CD1c-positive myeloid dendritic cell (primary cell): Measurements from ENCODE around the gene ANGPT4.

Source experiments
- DNase-seq: peaks from one replicate; pipeline ENCODE4 v3.0.0-alpha.2; 2016; ENCODE audit errors: extremely low spot score

The ANGPT4 gene

DNA sequence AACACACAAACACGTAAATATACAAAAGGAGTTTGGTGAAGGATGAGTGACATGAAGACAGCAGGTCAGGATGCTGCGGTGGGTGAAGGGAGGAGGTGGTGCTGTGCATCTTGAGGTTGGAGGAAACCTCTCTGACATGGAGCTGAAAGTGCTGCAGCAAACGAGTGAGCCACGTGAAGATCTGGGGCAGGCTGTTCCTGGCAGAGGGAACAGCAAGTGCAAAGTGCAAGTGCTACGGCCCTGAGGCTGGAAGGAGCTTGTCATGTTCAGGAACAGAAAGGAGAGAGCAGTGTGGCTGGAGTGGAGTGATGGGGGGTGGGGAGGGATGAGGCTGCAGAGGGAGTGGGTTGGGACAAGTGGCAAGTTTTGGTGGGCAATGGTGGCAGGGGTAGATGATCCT, 24.8 kb upstream of the ANGPT4 start:
- DNase-seq, result no peak

DNA sequence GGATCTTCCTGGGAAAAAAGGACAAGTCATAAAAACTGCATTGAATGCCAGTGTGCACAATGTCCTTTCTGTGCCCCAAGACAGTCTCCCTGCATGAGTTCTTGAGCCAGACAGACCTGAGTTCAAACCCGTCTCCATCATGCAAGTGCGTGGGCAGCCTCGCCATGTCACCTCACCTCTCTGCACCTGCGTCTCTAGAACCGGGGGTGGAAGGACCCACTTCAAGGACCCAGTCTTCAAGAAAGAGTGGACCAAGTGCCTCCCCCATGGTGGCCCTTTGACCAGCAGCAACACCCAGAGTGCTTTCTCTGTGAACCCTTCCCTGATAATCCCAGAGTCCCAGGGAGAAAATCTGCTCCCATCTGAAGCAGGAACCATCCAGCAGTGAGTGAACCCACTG, 23.5 kb upstream of the ANGPT4 start:
- no peak for DNase-seq

DNA sequence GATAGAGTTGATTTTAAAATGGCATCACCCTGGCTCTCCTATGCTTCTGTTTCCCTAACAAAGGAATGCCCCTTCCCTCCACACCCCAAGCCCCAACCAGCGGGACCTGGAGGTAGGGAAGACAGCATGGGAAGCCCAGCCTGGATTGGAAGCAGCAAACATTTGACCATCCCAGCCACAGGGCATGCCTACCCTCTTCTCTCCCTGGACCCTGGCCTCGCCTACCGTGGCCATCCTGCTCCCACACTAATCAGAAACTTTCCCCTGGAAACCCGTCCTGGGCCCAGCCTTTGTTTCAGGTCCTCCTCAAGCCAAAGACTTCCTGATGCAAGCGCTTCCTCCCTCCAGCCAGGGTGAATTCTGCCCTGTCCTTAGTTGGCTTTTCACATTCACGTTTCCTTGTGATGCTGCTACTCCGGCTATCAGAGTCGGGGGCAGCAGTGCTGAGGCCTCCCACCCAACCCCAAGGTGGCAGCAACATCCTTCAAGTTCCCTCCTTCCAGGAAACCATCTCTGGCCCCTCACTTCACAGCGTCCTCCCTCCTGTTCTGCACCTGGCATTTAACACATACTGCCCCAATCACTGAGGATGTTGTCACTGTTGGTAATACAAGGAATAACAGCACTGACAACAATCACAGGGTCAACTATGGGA, 18.2 kb upstream of the ANGPT4 start:
- DNase-seq, result no peak

DNA sequence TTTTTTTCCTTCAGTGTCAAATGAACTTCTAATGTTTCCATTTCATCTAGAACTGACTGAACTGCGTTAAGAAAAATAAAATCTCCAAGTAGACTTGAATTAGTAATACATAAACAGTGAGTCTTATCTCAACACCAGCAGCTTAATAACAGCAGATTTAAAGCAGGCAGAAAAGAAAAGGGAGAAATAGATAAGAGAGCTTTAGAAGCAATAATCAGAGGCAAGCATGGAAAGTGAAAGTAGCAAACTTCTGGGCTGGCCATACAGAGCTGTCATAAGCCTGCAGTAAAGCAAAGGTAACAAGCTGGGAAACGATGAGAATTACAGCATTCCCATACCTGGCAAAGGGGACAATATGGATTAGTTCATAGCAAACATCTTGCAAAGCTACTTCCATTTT, 16.9 kb upstream of the ANGPT4 start:
- no peak for DNase-seq

DNA sequence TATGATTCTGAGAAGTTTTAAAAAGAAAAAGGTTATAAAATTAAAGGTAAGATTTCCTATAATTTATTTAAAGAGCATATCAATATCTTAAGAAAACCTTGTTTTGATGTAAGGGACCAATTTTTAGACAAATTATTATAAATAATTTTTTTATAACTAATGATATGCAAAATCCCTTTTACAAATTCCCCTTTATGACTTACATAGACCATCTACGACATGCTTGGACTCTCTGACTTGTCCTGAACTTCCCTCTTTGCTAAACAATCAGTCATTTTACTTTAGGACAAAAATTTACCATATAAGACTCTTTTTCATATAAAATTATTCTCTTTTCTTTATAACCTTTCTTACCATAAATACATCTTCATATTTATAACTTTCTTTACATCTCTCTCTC, 15.3 kb upstream of the ANGPT4 start:
- DNase-seq, result no peak

DNA sequence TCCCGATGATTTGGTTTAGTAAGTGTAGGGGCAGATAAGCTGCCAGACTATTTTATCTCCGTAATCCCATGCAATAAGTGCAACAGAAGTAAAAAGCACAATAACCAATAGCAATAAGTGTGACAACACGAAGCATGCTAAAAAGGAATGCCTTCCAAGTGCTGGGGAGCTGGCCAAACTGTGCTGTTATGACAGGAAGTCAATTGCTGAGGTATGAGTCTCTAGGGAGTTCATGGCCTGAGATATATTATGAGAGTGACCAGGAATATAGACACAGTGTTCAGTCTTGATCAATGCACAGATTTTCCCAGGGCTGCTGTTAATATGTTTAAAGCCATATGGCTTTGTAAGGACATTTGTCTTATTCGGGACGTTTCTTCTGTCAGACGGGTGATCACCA, 10.5 kb upstream of the ANGPT4 start:
- no peak for DNase-seq

DNA sequence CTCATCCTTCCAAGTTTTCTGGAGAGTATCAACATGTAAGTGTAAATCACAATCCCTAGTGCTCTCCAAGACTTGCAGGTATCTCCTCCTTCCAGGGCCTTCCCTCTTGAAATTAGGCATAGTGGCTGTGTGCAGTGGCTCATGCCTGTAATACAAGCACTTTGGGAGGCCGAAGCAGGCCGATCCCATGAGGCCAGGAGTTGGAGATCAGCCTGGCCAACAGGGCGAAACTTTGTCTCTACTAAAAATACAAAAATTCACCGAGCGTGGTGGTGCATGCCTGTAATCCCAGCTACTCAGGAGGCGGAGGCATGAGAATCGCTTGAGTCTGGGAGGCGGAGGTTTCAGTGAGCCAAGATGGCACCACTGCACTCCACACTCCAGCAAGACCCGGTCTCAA, 9.4 kb upstream of the ANGPT4 start:
- no peak for DNase-seq

DNA sequence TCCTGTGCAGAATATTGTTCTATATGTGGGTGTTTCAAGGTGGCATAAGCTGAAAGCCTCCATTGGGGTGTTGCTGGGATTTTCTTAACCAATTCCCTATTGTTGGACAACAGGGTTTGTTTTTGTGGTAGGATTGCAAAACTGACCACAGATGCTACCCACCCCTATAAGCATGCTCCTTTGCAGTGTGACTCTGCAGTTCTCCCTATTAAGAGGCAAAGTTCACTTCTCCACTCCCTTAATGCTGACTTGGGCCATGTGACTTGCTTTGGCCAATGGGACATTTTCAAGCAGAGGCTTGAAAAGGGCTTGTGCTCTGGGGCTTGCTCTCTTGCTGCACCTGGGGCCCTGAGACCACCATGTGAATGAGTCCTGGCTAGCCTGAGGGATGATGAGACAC, 8.5 kb upstream of the ANGPT4 start:
- peak; percentile 78 for DNase-seq

DNA sequence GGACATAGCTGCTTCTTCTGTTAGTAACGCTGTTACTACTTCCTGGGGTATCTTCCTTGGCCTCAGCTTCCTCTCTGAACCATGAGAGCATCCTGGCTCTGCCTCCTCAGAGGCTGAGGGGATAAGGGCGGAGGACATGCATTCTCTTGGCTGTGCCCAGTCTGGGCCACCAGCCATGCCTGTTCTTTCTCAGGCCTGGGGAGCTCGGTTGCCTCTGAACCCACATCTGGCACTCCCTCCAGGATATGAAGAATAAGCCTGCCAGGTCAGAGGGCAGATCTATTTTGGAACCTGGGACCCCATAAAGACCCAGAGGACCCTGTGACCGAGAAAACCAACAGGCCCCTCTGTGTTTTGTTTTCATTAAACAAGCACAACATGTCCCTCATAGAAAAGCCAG, 6.6 kb upstream of the ANGPT4 start:
- DNase-seq, result no peak

DNA sequence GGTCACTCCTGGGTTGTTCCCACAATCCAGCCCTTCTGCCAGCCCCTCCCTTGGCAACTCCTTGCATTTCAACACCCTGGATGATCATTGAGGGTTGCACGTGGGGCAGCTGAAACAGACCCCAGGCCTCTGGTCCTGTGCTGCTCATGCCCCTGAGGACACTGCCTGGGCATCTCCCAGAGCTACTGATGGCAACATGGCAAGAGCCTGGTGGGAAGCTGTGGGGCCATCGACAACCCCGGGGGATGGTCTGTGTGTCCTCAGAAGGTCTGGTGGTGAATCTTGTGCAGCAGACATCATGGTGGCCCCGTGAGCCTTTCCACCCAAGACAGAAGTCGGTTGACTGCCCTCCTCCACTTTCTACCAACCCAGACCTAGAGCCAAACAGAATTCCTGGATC, 4.9 kb upstream of the ANGPT4 start:
- DNase-seq, result no peak

DNA sequence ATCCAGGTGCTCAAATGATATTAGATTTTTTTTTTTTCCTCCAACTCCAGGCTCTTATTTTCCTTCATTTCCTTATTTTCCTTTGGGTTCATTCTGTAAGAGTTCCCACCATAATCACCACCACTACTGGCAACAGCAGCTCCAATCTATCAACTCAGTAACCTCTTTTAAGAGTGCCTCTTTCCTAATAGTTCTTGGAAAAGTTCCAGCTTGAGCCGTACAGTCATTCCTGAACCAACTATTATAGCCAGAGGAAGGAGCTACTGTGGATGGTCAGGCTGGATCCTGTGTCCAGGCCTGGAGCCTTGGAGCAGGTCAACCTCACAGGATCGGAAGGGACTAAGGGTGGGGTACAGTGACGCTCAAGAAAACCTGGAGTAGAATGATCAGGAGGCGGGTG, 4.2 kb upstream of the ANGPT4 start:
- DNase-seq, result peak; percentile 49

DNA sequence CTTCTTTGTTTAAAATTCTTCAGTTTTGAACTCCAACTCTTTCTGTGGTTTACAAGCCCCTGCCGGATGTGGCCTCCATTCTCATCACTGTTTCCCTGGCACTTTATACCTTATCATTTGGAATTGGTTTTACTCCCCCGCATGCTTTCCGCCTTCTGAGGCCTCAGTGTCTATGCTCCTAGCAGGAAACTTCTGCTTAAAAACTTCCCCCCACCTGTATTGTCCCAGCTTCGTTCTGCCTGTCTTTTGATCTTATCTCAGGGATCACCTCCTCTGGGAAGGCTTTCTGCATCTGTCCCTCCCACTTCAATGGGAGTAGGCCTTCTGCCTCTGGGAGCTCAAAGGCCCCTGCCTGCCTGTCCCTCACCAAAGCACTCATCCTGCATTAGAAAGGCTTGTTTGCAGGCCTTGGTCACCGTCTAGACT, 3.4 kb upstream of the ANGPT4 start:
- DNase-seq, result no peak

DNA sequence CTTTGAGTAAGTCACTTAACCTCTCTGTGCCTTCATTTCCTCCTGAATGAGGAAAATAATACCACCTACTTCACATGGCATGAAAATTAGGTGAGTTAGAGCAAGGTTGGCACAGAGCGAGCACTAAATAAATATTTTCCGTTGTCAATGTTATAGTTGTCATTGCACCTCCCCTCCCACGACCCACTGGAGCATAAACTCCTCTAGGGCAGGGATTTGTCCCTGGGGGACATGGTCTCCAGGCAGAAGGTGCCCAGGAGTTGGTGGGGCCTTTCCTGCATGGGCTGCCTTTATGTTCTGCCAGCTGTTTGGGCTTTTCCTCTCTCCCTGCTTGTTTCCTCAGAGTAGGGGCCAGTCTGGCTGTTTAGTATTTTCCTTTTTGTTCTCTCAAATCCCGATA, 1.3 kb upstream of the ANGPT4 start:
- no peak for DNase-seq

DNA sequence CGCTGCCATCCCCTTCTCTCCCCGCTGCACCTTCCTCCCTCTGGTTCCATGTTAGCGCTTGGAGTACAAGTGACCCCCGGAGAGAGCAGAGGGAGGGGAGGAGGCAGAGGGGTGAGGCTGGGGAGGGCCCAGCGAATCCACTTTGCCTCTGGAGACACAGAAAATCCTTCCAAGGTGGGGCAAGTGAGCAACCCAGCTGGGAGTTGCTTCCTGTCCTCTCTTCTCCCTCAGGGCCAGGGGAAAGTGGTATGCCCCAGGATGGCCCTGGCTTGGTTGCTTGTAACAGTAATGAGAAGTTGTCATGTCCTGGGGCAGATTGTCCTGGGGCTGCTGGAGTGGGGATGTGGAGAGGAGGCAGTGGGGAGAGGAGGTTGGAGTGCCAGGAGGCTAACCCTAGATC, 691 bp upstream of the ANGPT4 start:
- DNase-seq, result no peak

DNA sequence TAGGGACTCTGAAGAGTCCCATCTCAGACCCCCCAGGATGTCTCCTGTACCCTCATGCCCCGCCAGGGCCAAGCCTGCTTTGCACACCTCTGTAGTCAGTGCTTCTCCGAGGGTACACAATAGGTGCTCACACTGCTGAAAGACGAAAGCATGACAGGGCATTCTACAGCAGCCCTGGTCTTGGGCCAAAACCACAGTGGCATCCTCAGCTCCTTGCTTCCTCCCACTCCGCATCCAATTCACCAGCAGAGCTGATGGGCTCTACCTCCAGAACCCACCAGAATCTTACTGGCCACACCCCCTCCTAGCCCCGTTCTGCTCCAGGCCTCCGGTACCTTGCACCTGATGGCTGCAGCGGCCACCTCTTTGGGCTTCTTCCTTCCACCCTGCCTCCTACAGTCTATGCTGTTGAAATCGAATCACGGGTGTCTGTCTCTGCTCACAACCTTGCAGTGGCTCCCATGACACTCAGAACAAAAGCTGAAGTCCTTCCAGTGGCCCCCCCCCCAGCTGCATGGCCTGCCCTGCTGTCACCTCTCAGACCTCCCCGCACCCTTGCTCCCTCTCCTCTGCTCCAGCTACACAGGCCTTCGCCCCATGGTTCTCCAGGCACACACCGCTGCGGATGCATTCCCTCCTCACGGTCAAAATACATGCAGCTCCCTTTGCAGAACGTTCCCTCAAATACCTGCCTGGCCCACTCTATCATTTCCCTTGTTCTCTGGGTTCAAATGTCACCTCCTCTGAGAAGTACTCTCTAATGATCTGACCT, 1.2 kb downstream of the ANGPT4 start:
- DNase-seq, result no peak

DNA sequence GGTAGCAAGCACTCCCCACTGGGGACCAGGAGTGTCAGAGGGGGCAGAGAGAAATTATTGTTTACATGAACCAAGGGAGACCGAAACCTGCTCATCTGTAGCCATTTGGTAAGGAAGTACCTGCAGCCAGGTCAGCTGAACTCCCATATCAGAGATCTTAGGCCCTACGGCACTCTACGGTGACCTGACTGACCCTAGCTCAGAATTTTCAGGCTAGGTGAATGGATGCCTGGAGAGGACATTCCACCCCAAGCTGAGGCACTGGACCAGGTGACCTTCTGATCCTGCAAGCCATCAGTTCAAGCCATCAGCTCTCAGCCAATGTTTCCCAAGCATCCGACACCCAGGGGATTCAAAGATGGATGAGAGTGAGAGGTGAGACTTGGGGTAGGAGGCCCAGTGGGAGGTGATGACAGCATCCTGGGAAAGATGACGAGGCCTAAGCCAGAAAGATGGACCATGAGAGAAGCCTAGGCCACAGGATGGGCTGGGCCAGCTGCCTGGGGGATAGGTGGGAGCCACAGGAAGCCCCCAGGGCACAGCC, 2.8 kb downstream of the ANGPT4 start:
- DNase-seq, result no peak

DNA sequence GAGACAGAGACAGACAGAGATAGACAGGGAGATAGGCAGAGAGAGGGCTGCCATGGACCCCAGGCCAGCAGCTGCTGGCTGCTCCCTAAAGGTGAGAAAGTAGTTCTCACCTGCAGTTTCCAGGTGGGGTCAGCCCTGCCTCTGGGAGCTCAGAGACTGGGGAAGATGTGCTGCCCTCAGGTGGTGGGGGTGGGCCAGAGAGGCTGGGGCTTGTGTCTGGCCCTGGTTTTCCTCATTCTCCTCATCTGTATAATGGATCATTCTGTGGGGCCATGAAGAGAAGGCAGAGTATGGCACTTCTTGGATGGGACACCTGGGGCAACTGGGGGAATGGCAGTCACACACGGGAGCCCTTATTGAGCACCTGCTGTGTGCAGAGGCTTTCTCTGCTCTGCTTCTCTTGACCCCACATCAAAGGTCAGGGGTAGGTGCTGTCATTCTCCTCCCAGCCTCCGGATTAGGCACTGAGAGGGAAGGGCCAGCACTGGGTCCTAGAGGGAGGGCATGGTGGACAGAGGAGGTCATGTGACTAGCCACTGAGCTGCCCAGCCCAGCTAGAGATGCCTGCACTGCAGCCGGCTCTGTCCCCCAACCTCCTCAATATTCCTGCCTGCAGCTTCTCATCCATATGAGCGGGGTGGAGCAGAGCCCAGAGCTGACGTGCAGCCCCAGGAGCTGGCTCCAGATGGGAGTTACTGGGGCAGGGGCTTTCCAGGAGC, 4.1 kb downstream of the ANGPT4 start:
- DNase-seq, result no peak

DNA sequence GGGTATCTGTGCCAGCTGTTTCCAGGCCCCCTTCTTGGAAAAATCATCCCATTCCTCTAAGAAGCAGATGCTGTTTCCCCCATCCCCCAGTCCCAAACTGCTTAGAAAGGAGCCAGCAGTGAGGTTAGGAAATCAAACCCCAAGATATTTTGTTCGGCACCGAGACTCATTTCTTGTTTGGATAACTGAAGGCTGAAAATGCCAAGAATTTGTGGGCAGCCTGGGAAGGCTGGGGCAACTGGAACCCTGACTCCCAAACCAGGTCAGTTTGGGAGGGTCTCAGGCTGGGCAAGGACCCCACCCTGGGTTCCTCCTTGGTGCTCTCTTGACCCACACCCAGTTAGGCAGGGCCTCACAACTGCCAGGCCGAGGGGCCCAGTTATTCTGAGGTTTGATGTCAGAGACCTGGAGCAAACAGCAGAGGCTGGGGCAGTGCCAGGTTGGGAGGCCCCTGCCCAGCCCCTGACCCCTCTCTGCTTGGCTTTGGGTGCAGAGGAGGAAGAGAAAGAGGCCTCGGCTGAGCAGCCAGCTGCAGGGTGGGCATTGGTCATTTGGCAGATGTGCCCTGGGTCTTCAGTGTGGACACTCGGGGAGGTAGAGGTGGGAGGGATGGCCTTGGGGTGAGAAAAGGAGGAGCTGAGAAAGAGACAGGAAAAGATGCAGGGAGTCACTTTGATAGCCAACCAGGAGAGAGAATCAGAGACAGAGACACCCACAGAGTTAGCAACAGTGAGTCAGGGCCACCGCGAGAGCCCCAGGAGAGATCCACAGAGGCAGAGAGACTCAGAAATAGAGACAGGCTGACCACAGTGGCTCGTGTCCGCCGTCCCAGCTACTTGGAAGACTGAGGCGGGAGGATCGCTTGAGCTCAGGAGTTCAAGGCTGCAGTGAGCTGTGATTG, 5.0 kb downstream of the ANGPT4 start:
- DNase-seq, result no peak

DNA sequence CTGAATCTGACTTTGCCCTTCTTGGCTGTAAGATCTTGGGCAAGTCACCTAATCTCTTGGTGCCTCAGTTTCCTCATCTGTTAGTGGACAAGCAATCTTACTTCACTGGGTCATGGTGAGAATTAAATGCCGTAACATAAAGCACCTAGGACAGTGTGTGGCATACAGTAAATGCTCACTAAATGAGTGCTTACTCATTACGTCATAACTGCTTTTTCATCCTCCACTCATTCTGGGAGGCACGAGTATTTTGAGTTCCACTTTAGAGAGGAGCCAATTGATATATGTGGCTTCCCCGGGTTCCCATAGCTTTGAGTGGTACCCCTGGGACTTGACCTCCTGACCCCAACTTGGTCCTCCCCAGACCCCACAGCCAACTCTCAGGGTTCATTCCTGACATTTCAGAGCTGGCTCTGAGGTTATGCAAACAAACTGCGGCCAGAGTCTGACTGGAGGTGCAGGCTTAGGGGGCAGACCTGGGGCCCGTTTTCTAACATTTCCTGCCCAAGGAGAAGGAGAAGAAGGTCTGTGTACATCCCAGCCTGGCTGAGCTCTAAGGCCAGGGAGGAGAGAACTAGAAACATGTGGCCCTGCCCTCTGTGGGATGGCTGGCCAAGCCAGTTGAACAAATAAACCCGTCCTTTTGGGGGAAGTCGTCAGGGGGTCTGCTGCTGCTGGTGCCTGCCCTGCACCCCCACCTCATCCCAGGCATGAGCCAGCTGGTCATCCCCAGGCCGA, 5.8 kb downstream of the ANGPT4 start:
- no peak for DNase-seq

DNA sequence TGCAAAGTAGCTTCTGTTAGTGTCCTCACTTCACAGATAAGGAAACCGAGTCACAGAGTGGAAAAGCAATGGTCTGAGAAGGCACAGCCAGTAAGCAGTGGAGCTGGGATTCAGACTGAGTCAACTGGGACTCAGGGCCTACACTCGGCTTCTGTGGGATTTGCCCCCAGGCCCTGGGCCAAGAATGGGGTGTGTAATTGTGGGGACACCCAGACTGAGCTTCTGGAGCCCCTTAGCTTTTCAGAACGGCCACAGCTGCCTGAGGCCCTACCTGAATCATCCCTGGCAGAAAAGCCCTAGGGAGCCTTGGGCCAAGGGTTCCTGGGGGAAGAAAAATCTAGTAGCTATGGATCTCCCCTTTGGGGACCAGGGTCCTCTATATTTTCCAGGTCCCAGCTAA, 6.5 kb downstream of the ANGPT4 start:
- no peak for DNase-seq

DNA sequence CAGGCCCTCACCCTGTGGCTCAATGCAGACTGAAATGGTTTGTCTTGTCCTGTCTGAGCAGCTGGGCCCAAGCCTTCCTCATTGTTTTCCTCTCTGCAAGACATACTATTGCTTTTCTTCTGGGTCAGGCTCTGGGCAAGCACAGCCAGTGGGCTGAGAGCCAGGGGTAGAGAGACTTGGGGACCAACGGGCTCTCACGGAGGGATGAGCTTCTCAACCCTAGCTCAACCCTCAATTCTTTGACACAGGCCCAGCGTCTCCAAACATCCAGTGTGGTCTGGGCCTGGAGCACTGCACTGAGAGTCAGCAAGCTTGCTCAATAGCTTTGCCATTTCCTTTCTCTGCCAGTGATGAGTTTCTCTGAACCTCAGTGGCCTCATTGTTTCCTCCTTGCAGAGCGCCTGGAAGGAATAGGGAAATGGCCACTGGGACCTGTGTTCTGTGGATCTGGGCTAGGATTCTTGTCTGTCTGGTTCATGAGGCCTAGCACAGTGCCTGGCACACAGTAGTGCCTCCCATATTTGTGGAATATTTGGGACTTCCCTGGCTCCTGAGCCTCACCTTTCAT, 9.3 kb downstream of the ANGPT4 start:
- no peak for DNase-seq
